HepG2 (cell line): Measurements from ENCODE around the gene SYNE3. TPM values are rescaled to one million over a fixed set of nuclear protein-coding genes. Genes with fewer than 3 reads are reported as not detected.

Experiments used
- CHD2 ChIP-seq: IDR thresholded peaks from 2 replicates; pipeline ENCODE4 v1.6.1; 2011; ENCODE audit warnings: low read depth, low read length, improper control_type of control experiment
- HNF1B ChIP-seq: sonication (generic); formaldehyde crosslinking; IDR thresholded peaks from 2 replicates; pipeline ENCODE4 v1.5.1; 2020; ENCODE audit warnings: mild to moderate bottlenecking, moderate library complexity, missing genetic modification reagents
- YY1 ChIP-seq: IDR thresholded peaks from 2 replicates; pipeline ENCODE4 v1.6.1; 2011; ENCODE audit warnings: low read length, low read depth, moderate library complexity, mild to moderate bottlenecking; ENCODE audit not compliant: insufficient read depth, insufficient replicate concordance
- polyA plus RNA-seq, 8 experiments: library from polyadenylated mRNA; depleted of rRNA in 3 of 8; stranded (reverse) in 7 of 8; unstranded in 1 of 8; fragments of >200 nt; fragmentation: Illumina TruSeq in 4 of 8; extraction: Trizol in 4 of 8; gene quantifications; 2 replicates each; pipeline versions ENCODE4 v1.2.1 to v1.2.3, GENCODE V29; 2011 to 2016; ENCODE audit warnings: low read depth in 4 of 8, missing spikeins in 1 of 8, mixed read lengths in 1 of 8; ENCODE audit not compliant: insufficient read depth in 1 of 8
- total RNA-seq, 5 experiments: library from RNA; depleted of rRNA; stranded (reverse); fragments of >200 nt; fragmentation: Illumina TruSeq; extraction: Trizol; gene quantifications; 2 replicates each; pipeline ENCODE4 v1.2.3, GENCODE V29; 2016; ENCODE audit warnings: low read depth in 1 of 5
- TF ChIP-seq, protein P1 (sequence below): sonication (generic); formaldehyde crosslinking; IDR thresholded peaks from 2 replicates; pipeline ENCODE4 v1.5.0; 2020; ENCODE audit warnings: mild to moderate bottlenecking, missing genetic modification reagents, borderline replicate concordance

The SYNE3 gene
- total and polyA plus RNA-seq, 2 of the 13 experiments (the other 11 are each of a cell fraction or from before 2014, with no cell fraction given) = 7.8 to 8.0 TPM

DNA sequence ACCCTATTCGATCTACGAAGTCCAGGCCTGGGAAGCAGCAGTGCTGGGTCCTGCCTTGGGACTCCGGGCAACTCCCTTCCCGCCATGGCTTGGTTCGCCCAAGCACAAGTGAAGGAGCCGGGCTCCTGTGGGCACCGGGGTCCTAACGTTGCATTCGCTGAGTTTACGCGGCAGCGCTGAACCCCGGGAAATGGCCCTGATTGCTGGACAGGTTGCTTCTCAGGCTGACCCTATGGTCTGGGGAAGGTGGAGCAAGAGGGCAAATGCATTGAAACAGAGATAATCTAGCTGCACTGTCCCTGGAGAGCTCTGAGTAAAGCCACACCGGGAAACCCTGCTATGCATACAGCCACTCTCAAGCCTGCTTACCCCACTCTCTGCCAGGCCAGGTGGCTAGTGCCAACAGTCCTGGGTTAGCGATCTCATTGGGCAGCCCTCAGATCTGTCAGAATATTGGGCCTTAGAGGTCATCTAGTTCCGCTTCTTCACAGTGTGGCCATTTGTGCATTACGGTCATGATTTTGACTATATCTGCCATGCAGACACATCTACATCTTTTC, 11.3 kb downstream of the SYNE3 start (continued):
- TF ChIP-seq, protein P1, sequence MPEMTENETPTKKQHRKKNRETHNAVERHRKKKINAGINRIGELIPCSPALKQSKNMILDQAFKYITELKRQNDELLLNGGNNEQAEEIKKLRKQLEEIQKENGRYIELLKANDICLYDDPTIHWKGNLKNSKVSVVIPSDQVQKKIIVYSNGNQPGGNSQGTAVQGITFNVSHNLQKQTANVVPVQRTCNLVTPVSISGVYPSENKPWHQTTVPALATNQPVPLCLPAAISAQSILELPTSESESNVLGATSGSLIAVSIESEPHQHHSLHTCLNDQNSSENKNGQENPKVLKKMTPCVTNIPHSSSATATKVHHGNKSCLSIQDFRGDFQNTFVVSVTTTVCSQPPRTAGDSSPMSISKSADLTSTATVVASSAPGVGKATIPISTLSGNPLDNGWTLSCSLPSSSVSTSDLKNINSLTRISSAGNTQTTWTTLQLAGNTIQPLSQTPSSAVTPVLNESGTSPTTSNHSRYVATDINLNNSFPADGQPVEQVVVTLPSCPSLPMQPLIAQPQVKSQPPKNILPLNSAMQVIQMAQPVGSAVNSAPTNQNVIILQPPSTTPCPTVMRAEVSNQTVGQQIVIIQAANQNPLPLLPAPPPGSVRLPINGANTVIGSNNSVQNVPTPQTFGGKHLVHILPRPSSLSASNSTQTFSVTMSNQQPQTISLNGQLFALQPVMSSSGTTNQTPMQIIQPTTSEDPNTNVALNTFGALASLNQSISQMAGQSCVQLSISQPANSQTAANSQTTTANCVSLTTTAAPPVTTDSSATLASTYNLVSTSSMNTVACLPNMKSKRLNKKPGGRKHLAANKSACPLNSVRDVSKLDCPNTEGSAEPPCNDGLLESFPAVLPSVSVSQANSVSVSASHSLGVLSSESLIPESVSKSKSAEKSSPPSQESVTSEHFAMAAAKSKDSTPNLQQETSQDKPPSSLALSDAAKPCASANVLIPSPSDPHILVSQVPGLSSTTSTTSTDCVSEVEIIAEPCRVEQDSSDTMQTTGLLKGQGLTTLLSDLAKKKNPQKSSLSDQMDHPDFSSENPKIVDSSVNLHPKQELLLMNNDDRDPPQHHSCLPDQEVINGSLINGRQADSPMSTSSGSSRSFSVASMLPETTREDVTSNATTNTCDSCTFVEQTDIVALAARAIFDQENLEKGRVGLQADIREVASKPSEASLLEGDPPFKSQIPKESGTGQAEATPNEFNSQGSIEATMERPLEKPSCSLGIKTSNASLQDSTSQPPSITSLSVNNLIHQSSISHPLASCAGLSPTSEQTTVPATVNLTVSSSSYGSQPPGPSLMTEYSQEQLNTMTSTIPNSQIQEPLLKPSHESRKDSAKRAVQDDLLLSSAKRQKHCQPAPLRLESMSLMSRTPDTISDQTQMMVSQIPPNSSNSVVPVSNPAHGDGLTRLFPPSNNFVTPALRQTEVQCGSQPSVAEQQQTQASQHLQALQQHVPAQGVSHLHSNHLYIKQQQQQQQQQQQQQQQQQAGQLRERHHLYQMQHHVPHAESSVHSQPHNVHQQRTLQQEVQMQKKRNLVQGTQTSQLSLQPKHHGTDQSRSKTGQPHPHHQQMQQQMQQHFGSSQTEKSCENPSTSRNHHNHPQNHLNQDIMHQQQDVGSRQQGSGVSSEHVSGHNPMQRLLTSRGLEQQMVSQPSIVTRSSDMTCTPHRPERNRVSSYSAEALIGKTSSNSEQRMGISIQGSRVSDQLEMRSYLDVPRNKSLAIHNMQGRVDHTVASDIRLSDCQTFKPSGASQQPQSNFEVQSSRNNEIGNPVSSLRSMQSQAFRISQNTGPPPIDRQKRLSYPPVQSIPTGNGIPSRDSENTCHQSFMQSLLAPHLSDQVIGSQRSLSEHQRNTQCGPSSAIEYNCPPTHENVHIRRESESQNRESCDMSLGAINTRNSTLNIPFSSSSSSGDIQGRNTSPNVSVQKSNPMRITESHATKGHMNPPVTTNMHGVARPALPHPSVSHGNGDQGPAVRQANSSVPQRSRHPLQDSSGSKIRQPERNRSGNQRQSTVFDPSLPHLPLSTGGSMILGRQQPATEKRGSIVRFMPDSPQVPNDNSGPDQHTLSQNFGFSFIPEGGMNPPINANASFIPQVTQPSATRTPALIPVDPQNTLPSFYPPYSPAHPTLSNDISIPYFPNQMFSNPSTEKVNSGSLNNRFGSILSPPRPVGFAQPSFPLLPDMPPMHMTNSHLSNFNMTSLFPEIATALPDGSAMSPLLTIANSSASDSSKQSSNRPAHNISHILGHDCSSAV (CRISPR knock-in tag) = no peak
- TF ChIP-seq HNF1B (CRISPR knock-in tag) = no peak
- TF ChIP-seq YY1 = no peak
- TF ChIP-seq CHD2 = no peak
- TF ChIP-seq, all 625 proteins: peak for 0
